ENCODE measurements around the gene B3GNT3. TPM values are rescaled to one million over a fixed set of nuclear protein-coding genes. Genes with fewer than 3 reads are reported as not detected.

Gene B3GNT3
- total RNA-seq (2014; rRNA removed) (39.5 and 41.7 TPM in 2 replicates), Bru-seq, nascent RNA (percentile 82 among the genes with signal in this experiment), BruChase-seq, experiment 1, labeled RNA remaining after a 6-hour chase (percentile 83 among the genes with signal in this experiment), BruChase-seq, experiment 2, labeled RNA remaining after a 2-hour chase (percentile 77 among the genes with signal in this experiment)
- long read RNA-seq, transcript B3GNT3-201 (3 exons, 2,226 nt), result major isoform, 19 of 81 reads
- long read RNA-seq, partial matches to known transcripts, result 55 of 81 reads
- long read RNA-seq, other reads (novel, unspliced or antisense), result 6 of 81 reads

GRCh38 chr19:17794731-17795494 lies at the start of gene B3GNT3:
Gene B3GNT3, plus strand, starts transcription at chr19:17795138. Its CDS starts 12,670 bp downstream, at chr19:17807808.
- TSS peak; percentile 55 for BruUV-seq (replicated peaks)
- peak within 1 kb of the TSS; percentile 78 for H2AFZ ChIP-seq (ENCODE audit: low read length)
- ChIA-PET POLR2A (ENCODE audit: unreplicated experiment) (interaction anchor here (0.7 kb wide), 2 partner anchors 47 to 490 kb away, joined by 3 to 4 read pairs; no protein-coding TSS in a partner anchor), CTCF (interaction anchor here (1.6 kb wide), 1 partner anchor 64 kb away, joined by 4 read pairs; the partner anchor contains the start of gene RPL18A)
- no peaks in the 10 kb centered on the region for H3K9me3 ChIP-seq (ENCODE audit: low read length)
- no peak for TF ChIP-seq CTCF (conservative IDR thresholded peaks at IDR 0.05; ENCODE audit: low read depth, low read length)
- TF ChIP-seq EZH2phosphoT487 (IDR thresholded peaks at IDR 0.05; ENCODE audit: borderline replicate concordance, low read length), result no peak
- TF ChIP-seq EZH2 (IDR thresholded peaks at IDR 0.05; ENCODE audit: low read length, unreplicated experiment), result no peak
- H3K9ac ChIP-seq (ENCODE audit: low read length), result peak within 1 kb of the TSS; percentile 95
- H3K4me1 ChIP-seq (ENCODE audit: insufficient read depth, low read length), result peaks cover 58% of the 10 kb centered on the region
- H3K27me3 ChIP-seq (ENCODE audit: low read length), result no peaks in the 10 kb centered on the region
- ATAC-seq (peak; percentile 15), DNase-seq (peak; percentile 94)
- H3K79me2 ChIP-seq (ENCODE audit: low read length), result peaks cover 47% of the 10 kb centered on the region
- intact Hi-C loops (cut with micrococcal nuclease), result loop anchor here (5.0 kb wide), 2 partner anchors 37 to 62 kb away; partner anchors contain the start of gene RPL18A
- H3K27ac ChIP-seq (ENCODE audit: low read length), result peak within 1 kb of the TSS; percentile 99
- H4K20me1 ChIP-seq (ENCODE audit: low read length), result no peaks in the 10 kb centered on the region
- peaks cover 6% of the 10 kb centered on the region for H3F3A ChIP-seq (ENCODE audit: low read length, unreplicated experiment)
- H3K9me2 ChIP-seq (replicated peaks; ENCODE audit: low read length), result no peaks in the 10 kb centered on the region
- H3K4me2 ChIP-seq (ENCODE audit: low read length), result peak within 1 kb of the TSS; percentile 90
- peak within 1 kb of the TSS; percentile 84 for H3K4me3 ChIP-seq (ENCODE audit: low read length)
- no peaks in the 10 kb centered on the region for H3K36me3 ChIP-seq (ENCODE audit: low read depth, low read length)

- no peaks in the 10 kb centered on the region for H3F3A ChIP-seq (ENCODE audit: low read length, unreplicated experiment)
- H3K79me2 ChIP-seq (ENCODE audit: low read length), result no peaks in the 10 kb centered on the region
- peak overlapping the region; percentile 81 for H2AFZ ChIP-seq (ENCODE audit: low read length)
- no peaks in the 10 kb centered on the region for H3K9me3 ChIP-seq (ENCODE audit: low read length)
- H3K27me3 ChIP-seq (ENCODE audit: low read length), result no peaks in the 10 kb centered on the region
- no TSS peak for BruUV-seq (replicated peaks)
- no peaks in the 10 kb centered on the region for H3K9me2 ChIP-seq (replicated peaks; ENCODE audit: low read length)
- H4K20me1 ChIP-seq (ENCODE audit: low read length), result no peaks in the 10 kb centered on the region
- CTCF ChIA-PET, result interaction anchor here (0.6 to 1.0 kb wide), 3 partner anchors 19 to 150 kb away, joined by 3 to 4 read pairs (median 3); no protein-coding TSS in a partner anchor
- H3K9ac ChIP-seq (ENCODE audit: low read length), result 0 out of 2 replicates have a peak overlapping the region, but pooled peaks have one; percentile 20
- no peak overlapping the region for H3K27ac ChIP-seq (ENCODE audit: low read length)
- peak; percentile 100 for ATAC-seq
- H3K4me3 ChIP-seq (ENCODE audit: low read length), result peak overlapping the region; percentile 72
- H3K4me2 ChIP-seq (ENCODE audit: low read length), result peak overlapping the region; percentile 92
- intact Hi-C loops (cut with micrococcal nuclease), result no loop called here
- TF ChIP-seq CTCF (conservative IDR thresholded peaks at IDR 0.05; ENCODE audit: low read depth, low read length) (no peak), EZH2phosphoT487 (IDR thresholded peaks at IDR 0.05; ENCODE audit: borderline replicate concordance, low read length) (no peak), EZH2 (IDR thresholded peaks at IDR 0.05; ENCODE audit: low read length, unreplicated experiment) (no peak)
- H3K36me3 ChIP-seq (ENCODE audit: low read depth, low read length), result no peaks in the 10 kb centered on the region
- DNase-seq, result peak; percentile 97
- H3K4me1 ChIP-seq (ENCODE audit: insufficient read depth, low read length), result no peaks in the 10 kb centered on the region
- POLR2A ChIA-PET (ENCODE audit: unreplicated experiment), result interaction anchor here (0.7 kb wide), 1 partner anchor 83 kb away, joined by 4 read pairs; no protein-coding TSS in a partner anchor
These were observed 47.5 kb upstream of the B3GNT3 start for GRCh38 chr19:17747205-17748098.
